ENCODE data around the gene BIN2.
A peak's percentile ranks its signal among the peaks of the same experiment; 100 is the strongest.

BIN2 gene

GRCh38 chr12:51253276-51253675, 70.7 kb downstream of the BIN2 start:
- no peak for DNase-seq

- no peak for DNase-seq
These were observed 76.3 kb downstream of the BIN2 start for GRCh38 chr12:51247523-51248206.

GRCh38 chr12:51246254-51246853, 77.6 kb downstream of the BIN2 start:
- DNase-seq, result no peak

- DNase-seq, result no peak
These were observed 78.3 kb downstream of the BIN2 start for GRCh38 chr12:51245476-51246253.

GRCh38 chr12:51244269-51244668, 79.7 kb downstream of the BIN2 start:
- DNase-seq, result no peak

GRCh38 chr12:51242876-51243275, 81.1 kb downstream of the BIN2 start:
- no peak for DNase-seq

- no peak for DNase-seq
These were observed 81.9 kb downstream of the BIN2 start for GRCh38 chr12:51242120-51242519.

- DNase-seq, result no peak
These were observed 83.0 kb downstream of the BIN2 start for GRCh38 chr12:51240971-51241370.

- DNase-seq, result peak; percentile 95
These were observed 85.3 kb downstream of the BIN2 start, which contains the start of gene DAZAP2 for GRCh38 chr12:51238510-51239334. Gene DAZAP2 (plus strand): TSS chr12:51238826. CDS start chr12:51238908, 82 bp downstream.

GRCh38 chr12:51238037-51238509, 85.9 kb downstream of the BIN2 start:
- no peak for DNase-seq

- DNase-seq, result no peak
These were observed 89.4 kb downstream of the BIN2 start for GRCh38 chr12:51234530-51234929.

GRCh38 chr12:51232642-51233041, 91.3 kb downstream of the BIN2 start:
- no peak for DNase-seq
